GM21447 (cell line): ENCODE data around the gene PWP2.
"Not testable (repeated sequence)": the region's sequence is repeated elsewhere in the genome, so short reads cannot be mapped to it uniquely, and the experiment has no call there.

ENCODE experiments used
- ATAC-seq: cut with Tn5 transposase; IDR thresholded peaks from one replicate; pipeline ENCODE4 v1.9.1; 2021; ENCODE audit not compliant: unreplicated experiment

The PWP2 gene

GRCh38 chr21:44159349-44160297, 52.4 kb downstream of the PWP2 start:
- ATAC-seq = not testable (repeated sequence)

- ATAC-seq = not testable (repeated sequence)
Observed at GRCh38 chr21:44160298-44160672, 53.1 kb downstream of the PWP2 start.

- not testable (repeated sequence) for ATAC-seq
Observed at GRCh38 chr21:44160821-44161220, 53.6 kb downstream of the PWP2 start.

DNA sequence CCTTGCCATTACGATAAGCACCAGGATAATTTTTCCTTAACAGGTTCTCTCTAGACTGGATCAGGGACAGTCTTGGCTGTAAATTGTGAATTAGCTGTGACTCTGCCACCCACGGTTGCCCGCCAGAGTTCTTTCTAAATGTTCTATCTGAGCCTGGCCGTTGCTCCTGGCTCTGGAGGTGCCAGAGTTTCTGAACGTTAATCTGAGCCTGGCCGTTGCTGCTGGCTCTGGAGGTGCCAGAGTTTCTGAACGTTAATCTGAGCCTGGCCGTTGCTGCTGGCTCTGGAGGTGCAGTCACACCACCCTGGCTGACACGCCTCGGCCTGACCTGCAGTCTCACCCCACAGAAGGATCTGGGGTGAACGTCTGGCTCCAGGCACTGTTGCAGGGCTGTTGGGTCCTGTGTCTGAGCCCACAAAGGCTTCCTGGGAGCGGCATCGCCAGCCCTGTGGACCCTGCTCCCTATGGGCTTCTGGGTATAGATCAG, 56.0 kb downstream of the PWP2 start:
- not testable (repeated sequence) for ATAC-seq

- not testable (repeated sequence) for ATAC-seq
Observed at GRCh38 chr21:44165933-44166332, 58.7 kb downstream of the PWP2 start.

DNA sequence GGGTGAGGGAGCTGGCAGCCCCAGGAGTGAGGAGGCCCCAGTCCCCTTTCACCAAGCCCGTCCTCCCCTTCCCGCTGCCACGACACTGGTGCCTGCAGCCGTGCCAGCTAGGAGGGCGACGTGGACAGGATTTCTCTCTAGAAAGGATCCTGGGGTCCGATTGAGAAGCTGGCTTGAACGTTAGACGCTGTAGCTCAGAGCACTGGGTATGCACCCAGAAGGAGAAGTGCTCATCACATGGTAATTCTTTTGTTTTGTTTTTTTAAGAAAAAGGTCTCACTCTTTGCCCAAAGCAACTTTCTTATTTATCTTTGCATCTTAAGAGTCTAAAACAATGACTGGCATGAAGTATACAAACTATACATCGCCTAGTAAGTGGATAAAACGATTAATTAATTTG, 60.3 kb downstream of the PWP2 start:
- ATAC-seq = not testable (repeated sequence)

- not testable (repeated sequence) for ATAC-seq
Observed at GRCh38 chr21:44170326-44170725, 63.1 kb downstream of the PWP2 start.

DNA sequence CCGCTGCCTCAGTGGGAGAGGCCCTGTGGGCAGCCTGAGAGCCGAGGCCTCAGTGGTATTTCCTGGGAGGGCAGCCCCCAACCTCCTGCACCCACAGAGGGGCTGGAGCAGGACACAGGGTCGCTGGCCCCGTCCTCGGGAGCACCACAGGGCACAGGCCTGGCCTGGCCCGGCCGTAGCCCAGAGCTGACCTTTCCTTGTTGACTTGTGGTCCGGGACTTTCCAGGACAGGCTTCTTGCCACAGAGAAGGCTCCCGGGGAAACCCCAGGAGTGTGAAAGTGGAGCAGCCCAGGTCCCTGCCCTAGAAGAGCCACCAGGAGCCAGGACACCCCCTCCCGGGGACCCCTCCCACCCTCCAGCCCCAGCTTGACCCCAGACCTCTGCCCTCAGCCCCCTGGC, 63.7 kb downstream of the PWP2 start:
- not testable (repeated sequence) for ATAC-seq

GRCh38 chr21:44171962-44172572, 64.9 kb downstream of the PWP2 start:
- not testable (repeated sequence) for ATAC-seq

DNA sequence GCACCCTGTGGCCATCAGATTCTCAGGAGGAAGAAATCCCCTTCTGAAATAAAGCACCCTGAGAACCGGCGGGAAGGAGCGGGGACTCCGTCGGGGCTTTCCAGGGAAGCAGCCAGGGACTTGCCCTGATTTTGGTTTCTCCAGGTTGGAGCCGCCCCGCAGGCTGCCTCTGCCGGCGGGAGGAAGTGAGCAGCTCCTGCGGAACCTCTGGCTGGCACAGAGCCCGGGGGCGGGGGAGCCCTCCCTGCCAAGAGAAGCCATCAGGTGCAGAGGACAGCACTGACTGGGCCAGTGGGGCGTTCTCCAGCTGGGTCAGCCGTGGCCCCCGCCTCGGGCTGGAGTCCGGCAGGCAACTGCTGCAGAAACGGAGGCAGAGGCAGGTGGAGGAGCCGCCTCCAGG, 65.5 kb downstream of the PWP2 start:
- ATAC-seq = not testable (repeated sequence)

DNA sequence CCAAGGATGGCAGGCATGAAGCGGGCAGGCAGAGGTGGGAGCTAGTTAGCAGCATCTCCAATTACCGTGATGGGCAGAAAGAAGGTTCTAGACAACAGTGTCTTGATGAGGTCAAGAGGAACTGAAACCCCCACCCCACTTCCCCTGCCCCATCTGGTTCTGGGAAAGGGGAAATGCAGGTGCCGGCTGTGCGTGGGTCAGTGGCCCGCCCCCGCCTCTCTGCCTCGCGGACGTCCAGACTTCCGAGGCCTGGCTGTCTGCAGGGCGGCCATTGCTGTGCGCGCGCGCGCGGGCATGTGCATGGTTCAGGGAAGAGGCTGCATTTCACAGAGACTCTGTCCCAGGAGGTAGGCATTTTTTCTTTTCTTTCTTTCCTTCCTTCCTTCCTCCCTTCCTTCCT, 68.0 kb downstream of the PWP2 start:
- ATAC-seq = peak; percentile 57

DNA sequence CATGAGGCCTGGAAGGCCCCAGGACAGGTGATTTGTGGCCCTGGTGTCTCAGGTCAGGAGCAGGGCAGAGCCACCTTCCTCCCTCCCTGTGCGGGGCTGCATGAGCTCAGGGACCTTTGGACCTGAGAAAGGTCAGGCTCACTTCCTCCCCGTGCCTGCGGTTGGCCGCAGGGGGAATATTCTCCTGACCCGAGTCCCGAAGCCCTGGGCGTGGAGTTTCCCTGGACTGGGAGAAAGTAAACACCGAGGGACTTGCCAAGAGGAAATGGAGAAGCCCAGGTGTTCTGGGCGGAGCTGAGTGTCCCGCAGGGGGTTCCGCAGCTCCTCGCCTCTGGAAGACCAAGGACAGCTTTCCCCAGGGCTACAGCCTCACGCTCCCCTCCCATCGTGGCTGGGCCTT, 68.9 kb downstream of the PWP2 start:
- not testable (repeated sequence) for ATAC-seq
